HepG2 (cell line): ENCODE data around the gene ZBTB46. TPM values are rescaled to one million over a fixed set of nuclear protein-coding genes. Genes with fewer than 3 reads are reported as not detected.

Experiments used
- BORCS8-MEF2B ChIP-seq: sonication (generic); formaldehyde crosslinking; IDR thresholded peaks from 2 replicates; pipeline ENCODE4 v1.8.0; 2022; ENCODE audit warnings: mild to moderate bottlenecking, missing genetic modification reagents
- DBP ChIP-seq: sonication (generic); formaldehyde crosslinking; IDR thresholded peaks from 2 replicates; pipeline ENCODE4 v1.4.0; 2020; ENCODE audit warnings: missing genetic modification reagents; ENCODE audit errors: not compliant biosample characterization
- ETV6 ChIP-seq: sonication (generic); formaldehyde crosslinking; conservative IDR thresholded peaks from 2 replicates; pipeline ENCODE4 v1.4.0; 2020; ENCODE audit warnings: missing genetic modification reagents
- HOXD1 ChIP-seq: sonication (generic); formaldehyde crosslinking; IDR thresholded peaks from 2 replicates; pipeline ENCODE4 v1.5.0; 2020; ENCODE audit warnings: missing genetic modification reagents
- LCORL ChIP-seq, 2 experiments: fragments of 450-650 bp in 1 of 2; sonication (generic) in 1 of 2; formaldehyde crosslinking in 1 of 2; IDR thresholded peaks; 2 replicates each; pipeline versions ENCODE4 v1.5.0 to v1.6.1; 2017 to 2020; ENCODE audit warnings: antibody characterized with exemption in 1 of 2, missing genetic modification reagents in 1 of 2
- MNT ChIP-seq: fragments of 450-650 bp; IDR thresholded peaks from 2 replicates; pipeline ENCODE4 v1.6.1; 2016
- SIN3B ChIP-seq: fragments of 150-350 bp; IDR thresholded peaks from 2 replicates; pipeline ENCODE4 v1.6.1; 2014; ENCODE audit warnings: low read length
- SOX13 ChIP-seq, 3 experiments: fragments of 450-650 bp in 1 of 3; sonication (generic) in 1 of 3; formaldehyde crosslinking in 1 of 3; IDR thresholded peaks in 2 of 3; conservative IDR thresholded peaks in 1 of 3; 2 replicates each; pipeline versions ENCODE4 v1.5.0 to v1.6.1; 2016 to 2020; ENCODE audit warnings: antibody characterized with exemption in 1 of 3, mild to moderate bottlenecking in 1 of 3, missing compliant biosample characterization in 1 of 3, missing genetic modification reagents in 1 of 3, moderate library complexity in 1 of 3
- WIZ ChIP-seq: sonication (generic); formaldehyde crosslinking; IDR thresholded peaks from 2 replicates; pipeline ENCODE4 v1.5.1; 2020; ENCODE audit warnings: mild to moderate bottlenecking, missing genetic modification reagents
- ZBTB2 ChIP-seq: sonication (generic); formaldehyde crosslinking; IDR thresholded peaks from 2 replicates; pipeline ENCODE4 v1.8.0; 2022; ENCODE audit warnings: low read depth, missing genetic modification reagents
- ZKSCAN8 ChIP-seq: IDR thresholded peaks from 2 replicates; pipeline ENCODE4 v1.6.1; 2016; ENCODE audit warnings: borderline replicate concordance, missing genetic modification reagents, missing compliant biosample characterization
- ZNF142 ChIP-seq: sonication (generic); formaldehyde crosslinking; IDR thresholded peaks from 2 replicates; pipeline ENCODE4 v1.4.0; 2020; ENCODE audit warnings: missing genetic modification reagents
- ZNF256 ChIP-seq: sonication (generic); formaldehyde crosslinking; conservative IDR thresholded peaks from 2 replicates; pipeline ENCODE4 v1.4.0; 2020; ENCODE audit warnings: missing genetic modification reagents
- ZNF333 ChIP-seq: sonication (generic); formaldehyde crosslinking; IDR thresholded peaks from 2 replicates; pipeline ENCODE4 v1.4.0; 2020; ENCODE audit warnings: mild to moderate bottlenecking, missing genetic modification reagents, borderline replicate concordance
- ZNF614 ChIP-seq: IDR thresholded peaks from 2 replicates; pipeline ENCODE4 v1.6.1; 2018; ENCODE audit warnings: missing biosample characterization, missing genetic modification reagents, inconsistent platforms, borderline replicate concordance
- ZNF691 ChIP-seq: sonication (generic); formaldehyde crosslinking; IDR thresholded peaks from 2 replicates; pipeline ENCODE4 v1.4.0; 2020; ENCODE audit warnings: missing genetic modification reagents, low read depth, mild to moderate bottlenecking, borderline replicate concordance
- ZNF790 ChIP-seq: sonication (generic); formaldehyde crosslinking; IDR thresholded peaks from 2 replicates; pipeline ENCODE4 v1.8.0; 2022; ENCODE audit warnings: missing genetic modification reagents, mild to moderate bottlenecking, borderline replicate concordance
- polyA plus RNA-seq, 8 experiments: library from polyadenylated mRNA; depleted of rRNA in 3 of 8; stranded (reverse) in 7 of 8; unstranded in 1 of 8; fragments of >200 nt; fragmentation: Illumina TruSeq in 4 of 8; extraction: Trizol in 4 of 8; gene quantifications; 2 replicates each; pipeline versions ENCODE4 v1.2.1 to v1.2.3, GENCODE V29; 2011 to 2016; ENCODE audit warnings: low read depth in 4 of 8, missing spikeins in 1 of 8, mixed read lengths in 1 of 8; ENCODE audit not compliant: insufficient read depth in 1 of 8
- total RNA-seq, 5 experiments: library from RNA; depleted of rRNA; stranded (reverse); fragments of >200 nt; fragmentation: Illumina TruSeq; extraction: Trizol; gene quantifications; 2 replicates each; pipeline ENCODE4 v1.2.3, GENCODE V29; 2016; ENCODE audit warnings: low read depth in 1 of 5

Gene ZBTB46
- total and polyA plus RNA-seq, 2 of the 13 experiments (the other 11 are each of a cell fraction or from before 2014, with no cell fraction given), result 1.6 to 13.5 TPM

- TF ChIP-seq DBP (no peak), ZBTB2 (no peak), MNT (no peak), SOX13 (IDR thresholded peaks at IDR 0.05) (no peak), SOX13 (CRISPR knock-in tag; conservative IDR thresholded peaks at IDR 0.05 in 1 of 2, IDR thresholded peaks at IDR 0.05 in 1 of 2) (peak in 1 of 2 experiments; percentile 37; a peak in 1 of 4 replicates), ZNF790 (CRISPR knock-in tag) (peak; percentile 64), ZNF333 (CRISPR knock-in tag) (peak; percentile 86; the same call in 1 of the 2 replicates), WIZ (CRISPR knock-in tag) (no peak), ZKSCAN8 (CRISPR knock-in tag) (no peak), HOXD1 (CRISPR knock-in tag) (no peak; the same call in none of the 2 replicates), ETV6 (no peak; the same call in 1 of the 2 replicates), ZNF691 (CRISPR knock-in tag) (peak; percentile 67), SIN3B (peak; percentile 74; the same call in 1 of the 2 replicates), ZNF614 (peak; percentile 81; the same call in 1 of the 2 replicates), BORCS8-MEF2B (CRISPR knock-in tag) (peak; percentile 20; the same call in 1 of the 2 replicates), ZNF142 (CRISPR knock-in tag) (no peak; the same call in 1 of the 2 replicates), LCORL (IDR thresholded peaks at IDR 0.05) (no peak), LCORL (CRISPR knock-in tag; IDR thresholded peaks at IDR 0.05) (peak; percentile 95), ZNF256 (CRISPR knock-in tag) (no peak)
Measured at GRCh38 chr20:63706852-63707557, 124.1 kb downstream of the ZBTB46 start (continued).
